D341Med (cell line): Measurements from ENCODE around the gene BTD.

ENCODE experiments used
- DNase-seq: peaks from one replicate; pipeline ENCODE4 v3.0.0; 2012; ENCODE audit warnings: low spot score

BTD gene

DNA sequence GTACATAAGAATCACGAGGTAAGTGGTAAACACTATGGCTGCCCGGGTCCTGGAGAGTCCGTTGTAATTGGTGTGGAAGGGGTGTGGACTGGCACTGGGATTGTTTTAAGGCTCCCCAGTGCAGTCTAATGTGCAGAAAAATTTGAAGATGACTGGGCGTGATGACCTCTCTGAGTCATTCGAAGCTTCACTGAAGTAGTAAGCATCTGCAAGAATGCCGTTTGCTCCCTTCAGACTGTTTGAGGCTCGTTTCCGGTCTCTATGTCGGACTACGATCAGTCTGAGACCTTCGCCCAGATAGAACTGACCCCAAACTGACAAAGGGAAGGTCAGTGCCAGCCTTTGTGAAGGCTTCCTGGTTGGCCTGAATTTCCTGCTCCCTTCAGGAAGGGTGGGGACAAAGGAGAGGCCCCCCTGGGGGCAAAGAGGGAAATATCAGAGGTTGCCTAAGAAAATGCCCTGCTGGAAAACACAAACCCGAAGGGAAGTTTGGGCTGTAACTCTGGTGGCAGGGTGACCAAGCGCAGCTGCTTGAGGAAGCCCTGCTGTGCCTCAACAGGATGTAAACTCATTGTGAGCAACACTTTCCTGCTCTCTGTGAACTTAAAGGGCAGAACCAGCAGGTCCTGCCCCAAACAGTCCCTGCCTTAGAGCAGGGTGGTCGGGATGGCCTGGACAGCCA lies 34.6 kb downstream of the BTD start:
- DNase-seq: no peak

DNA sequence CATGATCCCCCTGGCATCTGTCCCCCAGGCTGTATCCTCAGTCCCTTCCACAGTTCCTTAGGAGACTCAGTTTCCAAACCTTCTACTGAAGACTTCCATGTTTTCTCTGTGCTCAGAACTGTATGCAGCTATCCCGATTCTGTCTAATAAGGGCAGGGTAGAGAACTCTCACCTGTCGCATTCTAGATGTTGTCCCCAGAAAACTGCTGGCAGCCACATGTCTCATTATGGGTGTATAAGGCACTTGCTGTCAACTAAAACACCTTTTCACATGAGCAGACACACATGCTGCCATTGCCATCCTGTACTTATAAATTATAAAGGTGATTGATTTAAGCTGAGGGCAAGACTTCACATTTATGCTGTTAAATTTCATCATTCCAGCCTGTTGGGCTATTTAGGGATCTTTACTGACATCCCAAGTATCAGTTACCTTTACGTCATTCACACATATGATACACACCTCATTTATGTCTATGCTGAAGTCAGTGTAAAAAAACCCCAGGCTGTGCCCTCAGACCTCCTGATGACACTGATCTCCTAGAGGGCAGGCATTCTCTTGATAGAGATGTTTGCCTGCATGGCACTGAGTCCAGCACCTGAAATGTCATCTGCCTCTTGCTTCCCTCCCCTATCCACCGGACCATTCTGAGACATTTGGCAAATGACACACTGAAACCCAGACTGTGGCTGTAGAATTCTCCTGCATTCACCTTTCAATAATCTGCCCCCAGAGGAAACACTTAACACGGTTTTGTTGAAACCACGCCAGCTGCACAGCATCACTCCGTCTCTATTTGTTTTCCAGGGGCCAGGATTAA lies 35.8 kb downstream of the BTD start:
- DNase-seq: no peak

DNA sequence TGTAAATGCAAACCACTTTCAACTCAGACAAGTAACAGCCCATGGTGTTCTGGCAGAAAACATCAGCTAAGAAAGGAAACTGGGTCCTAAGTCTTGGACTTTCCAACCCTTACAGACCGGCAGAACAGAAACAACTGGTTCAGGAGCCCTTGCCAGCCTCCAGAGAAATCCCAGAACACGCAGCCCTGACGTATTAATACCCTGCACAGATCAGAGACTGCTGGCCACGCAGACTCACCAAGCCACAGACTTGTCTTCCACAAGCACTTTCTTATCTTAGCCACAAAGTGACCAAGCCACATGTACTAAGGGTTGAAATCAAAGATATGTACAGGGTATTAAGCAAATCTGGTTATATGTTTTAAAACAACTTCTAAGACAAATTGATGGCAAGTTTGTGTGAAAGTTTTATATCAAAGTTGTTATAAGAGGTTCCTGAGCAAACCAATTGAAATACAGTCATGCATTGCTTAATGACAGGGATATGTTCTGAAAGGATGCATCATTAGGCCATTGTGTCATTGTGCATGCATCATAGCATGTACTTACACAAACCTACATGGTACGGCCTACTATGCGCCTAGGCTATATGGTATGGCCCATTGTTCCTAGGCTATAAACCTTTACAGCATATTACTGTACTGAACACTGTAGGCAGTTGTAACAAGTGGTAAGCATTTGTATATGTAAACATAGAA lies 36.8 kb downstream of the BTD start:
- no peak for DNase-seq

DNA sequence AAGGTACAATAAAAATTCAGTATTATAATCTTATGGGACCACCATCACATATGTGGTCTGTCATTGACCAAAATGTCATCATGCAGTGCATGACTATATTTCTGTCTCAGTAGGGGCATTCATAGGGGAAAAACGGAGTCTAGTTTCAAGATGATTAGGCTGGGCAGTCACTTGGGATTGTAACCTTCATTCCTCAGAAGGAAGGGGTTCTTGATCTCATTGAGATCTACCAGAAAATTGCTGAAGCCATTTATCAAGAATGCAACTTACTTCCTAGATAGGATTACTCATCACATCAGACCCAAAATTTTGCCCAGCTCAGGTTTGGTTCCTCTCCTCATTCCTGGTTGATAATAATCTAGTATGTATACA lies 37.3 kb downstream of the BTD start:
- no peak for DNase-seq

DNA sequence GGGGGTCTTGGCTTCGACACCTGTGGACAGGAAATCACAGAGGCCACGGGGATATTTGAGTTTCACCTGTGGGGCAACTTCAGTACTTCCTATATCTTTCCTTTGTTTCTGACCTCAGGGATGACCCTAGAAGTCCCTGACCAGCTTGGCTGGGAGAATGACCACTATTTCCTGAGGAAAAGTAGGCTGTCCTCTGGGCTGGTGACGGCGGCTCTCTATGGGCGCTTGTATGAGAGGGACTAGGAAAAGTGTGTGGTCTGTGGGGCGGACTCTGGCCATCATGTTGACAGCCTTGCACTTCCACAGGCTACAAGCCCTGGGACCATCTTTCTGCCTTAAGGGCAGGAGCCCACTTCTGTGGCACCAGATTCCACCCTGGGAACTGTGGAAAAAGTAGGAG lies 43.7 kb downstream of the BTD start:
- DNase-seq: no peak

DNA sequence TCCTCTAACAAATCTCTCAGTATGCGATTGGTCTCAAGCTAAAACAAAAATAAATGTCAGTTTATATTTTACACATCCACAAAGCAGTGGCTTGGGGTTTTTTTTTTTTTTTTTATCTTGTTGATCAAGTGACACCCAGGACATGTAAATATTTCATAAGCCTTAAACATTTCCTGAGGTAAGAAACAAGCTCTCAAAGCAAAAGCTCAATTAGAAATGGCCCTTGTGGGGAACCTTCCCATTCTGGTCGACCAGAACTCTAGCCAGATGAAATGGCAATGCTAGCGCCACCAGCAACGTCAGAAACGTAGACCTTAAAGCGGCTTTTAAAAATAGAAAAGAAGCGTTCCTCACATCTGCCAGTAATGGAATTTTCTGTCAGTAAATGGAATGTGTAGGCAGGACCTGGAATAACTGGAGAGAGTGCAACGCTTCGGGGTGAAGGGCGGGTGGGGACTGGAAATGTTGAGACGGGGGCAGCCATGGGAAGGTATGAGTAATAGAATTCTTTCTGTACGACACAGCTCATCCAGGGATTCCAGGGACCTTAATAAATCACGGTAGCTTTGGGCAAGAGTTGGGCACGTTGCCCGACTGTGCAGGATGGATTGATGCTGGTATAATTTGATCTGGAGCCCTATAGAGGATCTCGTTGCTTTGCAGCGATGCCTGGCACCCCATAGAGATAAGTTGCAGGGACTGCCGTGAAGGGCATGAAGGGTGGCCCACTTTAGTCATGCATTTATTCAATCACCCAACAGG lies 44.4 kb downstream of the BTD start:
- no peak for DNase-seq

DNA sequence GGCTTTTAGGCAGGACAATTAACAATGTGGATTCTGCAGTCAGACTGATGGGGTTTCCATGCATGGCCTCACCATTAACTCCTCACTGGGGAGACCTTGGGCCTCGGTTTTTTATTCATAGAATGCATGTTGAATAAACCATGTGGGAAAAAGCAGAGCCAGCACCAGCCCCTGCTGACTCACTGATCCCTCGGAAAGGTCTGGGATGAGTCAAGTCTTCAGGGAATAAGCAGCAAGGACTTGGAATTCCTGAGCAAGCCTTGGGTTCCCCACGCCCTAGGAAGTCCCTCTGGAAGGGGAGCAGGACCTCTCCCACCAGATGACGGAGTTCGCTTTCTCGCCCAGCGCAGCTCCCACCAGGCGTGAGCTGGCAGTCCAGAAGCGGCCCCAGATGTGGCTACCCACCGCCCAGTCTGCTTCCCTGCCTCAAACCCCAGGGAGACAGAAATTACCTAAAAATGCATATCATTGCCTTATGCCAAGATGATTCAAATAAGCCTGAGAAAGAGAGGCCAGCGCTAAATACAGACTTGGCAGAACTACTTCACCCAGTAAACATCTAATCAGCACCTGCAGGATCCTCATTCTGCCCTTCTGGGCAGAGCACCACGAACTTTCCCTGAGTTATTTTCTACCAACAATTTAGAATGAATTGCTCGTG lies 45.4 kb downstream of the BTD start:
- DNase-seq: no peak

DNA sequence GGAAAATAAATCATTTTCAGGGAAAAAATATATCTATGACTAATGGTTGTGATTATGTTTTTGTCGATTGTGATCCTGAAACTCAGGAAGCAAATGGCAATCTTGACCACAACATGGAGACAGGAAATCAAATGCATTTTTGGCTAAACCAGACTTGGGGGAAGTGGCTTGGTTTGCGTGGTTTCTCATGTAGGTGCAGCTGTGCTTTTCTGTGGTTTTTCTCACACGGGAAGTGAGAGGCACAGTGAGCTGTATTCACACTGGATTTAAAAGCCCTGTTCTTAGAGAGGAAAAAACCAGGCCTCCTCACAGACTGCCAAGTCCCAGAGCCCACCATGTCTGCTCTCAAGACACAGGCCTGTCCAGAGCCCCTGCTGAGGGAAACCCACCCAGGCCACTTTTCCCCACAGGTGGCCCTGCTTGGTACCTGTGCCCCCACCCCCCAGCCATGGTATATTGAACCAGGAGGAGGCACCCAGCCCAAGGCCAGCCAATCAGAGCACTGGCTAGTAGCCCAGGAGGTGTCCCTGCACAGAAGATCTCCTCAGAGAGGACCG lies 46.1 kb downstream of the BTD start:
- no peak for DNase-seq

DNA sequence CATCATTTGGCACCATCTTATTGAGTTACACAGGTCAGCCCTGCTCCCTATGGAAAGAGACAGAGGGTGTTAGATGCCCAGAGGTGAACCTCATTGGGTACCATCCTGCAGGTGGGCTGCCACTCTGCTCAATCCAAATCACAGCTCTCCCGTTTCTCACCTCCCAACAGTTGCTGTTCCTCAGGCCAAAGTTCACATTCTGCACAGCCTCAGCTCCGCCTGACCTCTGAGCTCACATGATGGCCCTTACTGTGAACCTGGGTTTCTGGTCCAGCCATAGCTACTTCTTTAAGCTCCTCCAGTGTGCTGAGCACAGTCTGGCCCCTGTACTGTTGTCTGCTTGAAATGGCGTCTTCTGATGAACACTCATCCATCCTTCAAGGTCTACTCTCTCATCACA lies 47.8 kb downstream of the BTD start:
- no peak for DNase-seq

DNA sequence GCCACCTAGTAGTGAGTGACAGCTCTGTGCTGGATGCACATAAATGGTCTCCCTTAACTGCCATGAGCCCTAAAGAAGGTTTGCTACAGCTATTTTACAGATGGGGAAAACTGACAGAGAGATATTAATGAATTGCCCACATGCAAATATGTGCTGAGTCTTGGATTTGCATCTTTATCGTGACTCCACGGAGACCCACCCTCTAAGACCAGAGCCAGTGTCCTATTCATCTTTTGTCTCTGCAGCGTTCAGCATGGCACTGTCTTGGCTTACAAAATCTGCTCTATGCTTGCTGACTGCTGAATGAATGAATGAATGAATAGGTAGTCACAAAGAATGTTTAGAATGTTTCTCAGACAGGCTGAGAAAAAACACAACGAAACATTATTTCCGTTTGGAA lies 48.3 kb downstream of the BTD start:
- no peak for DNase-seq

DNA sequence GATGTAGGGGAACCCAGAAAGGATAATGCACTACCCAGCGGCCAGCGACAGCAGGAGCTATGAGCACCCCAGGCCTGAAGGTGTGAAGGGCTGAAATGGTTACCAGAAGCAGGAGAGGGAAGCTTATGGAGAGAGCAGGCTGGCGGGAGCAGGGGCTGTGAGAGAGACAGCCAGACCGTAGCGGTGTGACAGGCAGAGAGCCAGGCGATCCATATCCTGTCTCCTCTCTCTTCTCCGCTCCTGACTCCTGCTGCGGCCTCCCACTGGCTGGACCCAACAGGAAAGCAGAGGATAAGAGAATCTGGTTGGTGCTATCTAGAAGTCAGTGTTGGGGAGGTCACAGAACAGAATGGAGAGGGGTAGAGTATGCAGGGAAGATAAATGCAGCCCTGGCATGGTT lies 49.9 kb downstream of the BTD start:
- no peak for DNase-seq

DNA sequence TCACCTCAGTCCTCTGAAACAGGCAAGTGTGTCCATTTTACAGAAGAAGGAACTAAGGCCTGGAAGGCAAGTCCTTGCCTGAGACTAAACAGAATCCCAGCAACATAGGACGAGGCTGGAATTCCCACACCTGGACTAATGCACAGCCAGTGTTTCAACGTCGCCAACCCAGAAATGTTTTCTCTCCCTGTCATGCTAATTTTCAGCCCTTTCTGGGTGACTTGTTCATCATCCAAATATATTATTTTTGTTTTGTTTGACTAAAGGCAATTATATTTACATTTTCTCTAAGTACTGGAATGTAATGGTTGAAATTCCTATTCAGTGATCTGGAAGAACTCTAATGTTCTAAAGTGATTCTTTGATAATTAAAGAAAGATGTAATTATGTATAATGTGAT lies 51.8 kb downstream of the BTD start:
- DNase-seq: no peak

DNA sequence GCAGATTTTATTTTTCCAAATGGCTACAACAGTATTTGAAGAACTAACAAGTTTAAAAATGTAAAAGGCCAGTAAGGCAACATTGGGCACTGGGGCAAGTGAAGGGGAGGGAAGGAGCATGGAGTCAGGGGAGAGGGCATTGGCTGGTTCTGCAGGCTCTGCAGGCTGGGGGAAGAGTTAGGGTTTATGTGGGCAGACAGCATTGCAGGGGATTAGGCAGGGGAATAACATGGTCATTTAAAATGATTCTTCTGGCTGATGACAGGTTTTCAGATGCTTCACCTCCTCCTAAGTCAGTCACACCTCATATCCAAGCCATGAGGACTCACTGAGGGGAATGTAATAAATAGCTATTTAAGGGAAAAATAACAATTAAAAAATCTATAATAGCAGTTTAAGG lies 52.6 kb downstream of the BTD start:
- DNase-seq: no peak

DNA sequence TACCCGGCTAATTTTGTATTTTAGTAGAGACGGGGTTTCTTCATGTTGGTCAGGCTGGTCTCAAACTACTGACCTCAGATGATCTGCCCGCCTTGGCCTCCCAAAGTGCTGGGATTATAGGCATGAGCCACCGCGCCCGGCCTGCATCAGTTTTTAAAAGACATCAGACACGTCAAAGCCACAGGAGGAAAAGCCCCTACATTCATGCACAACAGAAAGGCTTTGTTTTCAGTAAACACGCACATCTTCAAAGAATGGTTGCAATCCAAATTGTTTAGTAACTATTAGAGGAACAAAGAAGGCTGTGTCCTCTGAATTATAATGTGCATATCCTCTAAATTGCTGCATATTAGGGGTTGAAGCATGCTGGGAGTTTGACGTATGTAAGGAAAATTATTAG lies 53.3 kb downstream of the BTD start:
- DNase-seq: no peak

DNA sequence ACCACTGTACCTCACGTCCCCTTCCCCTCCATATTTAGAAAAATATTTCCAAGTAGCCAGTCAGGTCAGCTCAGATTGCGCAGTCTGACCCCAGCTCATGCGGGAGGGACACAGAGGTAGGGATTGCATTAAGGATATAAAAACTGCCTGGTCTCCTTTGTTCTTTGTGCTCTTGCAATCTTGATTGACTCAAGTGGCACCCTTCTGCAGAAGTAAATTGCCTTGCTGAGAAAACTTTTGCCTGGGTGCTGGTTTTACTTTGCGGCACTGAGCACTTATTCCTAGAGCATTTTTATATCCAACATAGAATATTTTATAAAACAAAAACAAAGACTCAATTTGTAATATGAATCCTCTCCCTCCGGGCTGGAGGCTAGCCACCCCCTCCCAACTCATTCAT lies 54.8 kb downstream of the BTD start:
- DNase-seq: no peak

DNA sequence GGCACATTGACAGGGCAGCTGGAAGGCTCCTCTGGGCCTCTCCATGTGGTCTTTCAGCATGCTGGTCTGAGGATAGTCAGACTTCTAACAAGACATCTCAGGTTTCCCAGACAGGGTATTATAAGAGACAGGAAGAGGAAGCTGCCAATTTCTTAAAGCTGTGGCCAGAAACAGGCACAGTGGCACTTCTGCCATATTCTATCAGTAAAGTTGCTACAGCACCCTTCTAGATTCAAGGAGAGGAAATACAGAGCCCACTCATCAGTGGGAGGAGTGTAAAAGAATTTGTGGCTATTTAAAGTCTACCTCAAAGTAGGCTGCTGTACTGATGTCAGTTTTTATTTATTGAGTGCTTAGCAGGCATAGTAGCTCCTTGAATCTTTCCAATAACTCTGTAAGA lies 55.5 kb downstream of the BTD start:
- no peak for DNase-seq

DNA sequence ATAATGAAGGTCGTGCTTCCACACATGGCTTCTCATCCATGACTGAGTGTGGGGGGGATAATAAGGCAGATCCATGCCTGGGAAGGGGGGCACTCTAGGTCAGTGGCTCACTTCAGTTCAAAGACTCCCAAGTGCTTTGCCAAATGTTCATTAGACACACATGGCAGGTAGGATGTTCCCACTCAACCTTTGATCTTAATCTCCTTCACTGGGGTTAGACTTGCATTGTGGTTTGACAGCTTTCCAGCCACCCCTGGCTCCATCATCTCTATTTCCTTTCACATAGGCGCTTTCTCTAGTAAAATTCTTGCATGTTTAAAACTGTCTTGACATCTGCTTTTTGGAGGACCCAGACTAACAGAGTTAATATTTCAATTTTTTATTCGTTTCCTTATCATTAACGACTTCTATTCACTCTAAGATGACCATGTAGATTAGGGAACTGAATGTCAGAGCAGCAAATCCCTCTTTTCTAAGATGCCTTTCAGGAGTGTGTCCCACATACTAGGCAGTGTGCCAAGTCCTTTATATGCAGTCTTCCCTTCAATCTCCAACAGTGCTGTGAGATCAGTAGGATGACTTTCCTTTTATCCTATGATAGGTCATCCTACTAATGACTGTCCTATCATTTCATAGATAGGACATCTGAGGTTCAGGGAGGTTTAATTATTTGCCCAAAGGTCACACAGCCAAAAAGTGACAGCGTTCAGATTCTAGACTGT lies 57.9 kb downstream of the BTD start:
- DNase-seq: no peak

DNA sequence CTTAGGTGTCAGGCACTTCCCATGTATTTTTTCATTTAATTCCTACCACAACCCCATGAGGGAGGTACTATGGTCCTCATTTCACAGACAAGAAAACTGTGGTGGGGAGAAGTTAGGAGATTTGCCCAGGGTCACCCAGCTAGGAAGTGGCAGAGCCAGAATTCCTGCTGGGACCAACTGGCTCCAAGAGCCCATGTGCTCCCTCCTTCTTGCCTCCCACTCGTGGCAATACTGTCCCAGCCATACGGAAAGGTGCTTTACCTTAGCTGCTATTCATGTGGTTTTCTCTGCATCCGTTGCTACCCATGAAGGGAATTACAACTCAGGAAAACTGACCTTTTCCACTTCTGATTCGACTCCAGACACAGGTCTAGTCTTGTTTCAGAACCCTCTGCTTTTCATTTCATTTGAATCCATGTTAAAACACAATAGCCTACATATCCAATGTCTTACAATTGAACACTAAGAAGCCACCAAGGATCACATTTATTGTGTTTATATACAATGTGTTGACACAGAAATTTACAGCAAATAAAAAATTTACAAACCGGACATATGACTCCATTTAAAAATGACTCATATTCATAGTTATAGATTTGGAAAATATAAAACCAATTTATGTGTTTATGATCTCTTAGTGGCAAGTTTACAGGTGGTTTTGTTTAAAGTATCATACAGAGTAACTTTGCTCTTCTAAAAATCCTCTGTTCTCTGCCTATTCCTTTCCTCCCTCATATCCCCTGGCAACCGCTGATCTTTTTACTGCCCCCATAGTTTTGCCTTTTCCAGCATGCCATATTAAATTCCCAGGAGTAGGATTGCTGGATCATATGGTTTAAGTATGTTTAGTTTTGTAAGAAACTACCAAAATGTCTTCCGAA lies 58.8 kb downstream of the BTD start:
- DNase-seq: no peak

DNA sequence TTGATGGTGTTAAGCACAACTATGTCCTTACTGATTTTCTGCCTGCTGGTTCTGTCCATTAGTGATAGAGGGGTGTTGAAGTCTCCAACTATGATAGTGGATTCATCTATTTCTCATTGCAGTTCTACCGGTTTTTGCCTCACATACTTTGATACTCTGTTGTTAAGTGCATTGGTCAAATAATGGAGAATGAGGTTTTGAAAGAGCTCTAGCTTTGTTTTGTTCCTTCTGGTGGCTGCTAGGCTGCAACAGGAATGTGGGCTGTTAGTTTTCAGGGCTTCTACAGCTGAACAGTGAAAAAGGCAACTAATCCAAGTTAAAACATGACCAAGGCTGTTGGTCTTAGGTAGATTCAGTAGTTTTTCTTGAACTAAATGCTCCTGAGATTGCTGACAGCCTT lies 62.6 kb downstream of the BTD start:
- DNase-seq: no peak

DNA sequence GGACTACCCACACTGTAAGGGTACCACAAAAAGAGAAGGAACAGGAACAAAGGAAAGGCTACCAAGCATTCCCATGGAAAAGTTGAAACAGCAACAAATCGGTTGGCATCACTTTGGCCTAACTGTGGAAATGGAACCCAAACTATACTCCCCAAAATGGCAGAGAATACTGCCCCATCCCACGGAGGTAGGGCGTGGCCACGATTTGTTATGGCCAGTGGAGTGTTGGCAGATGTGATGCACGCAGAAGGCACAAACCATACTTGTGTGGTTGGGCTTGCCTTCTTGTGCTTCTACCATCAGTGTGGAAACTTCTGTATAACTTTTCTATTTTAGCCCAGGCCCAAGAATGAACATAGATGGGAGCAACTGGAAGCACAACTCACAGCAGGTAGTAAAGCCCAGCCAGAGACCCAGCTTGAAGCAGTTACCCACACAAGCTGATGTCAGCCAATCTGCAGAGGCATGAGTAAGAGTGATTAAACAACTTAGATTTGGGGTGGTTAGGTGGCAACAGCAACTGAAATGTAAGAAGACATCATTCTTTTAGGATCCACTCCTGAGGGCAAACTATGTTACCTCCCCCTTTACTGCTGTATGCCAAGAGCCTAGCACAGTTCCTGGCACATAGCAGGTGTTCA lies 64.1 kb downstream of the BTD start:
- DNase-seq: no peak
